HCT116 (cell line): ENCODE measurements around the gene CLEC4M. TPM values are rescaled to one million over a fixed set of nuclear protein-coding genes. Genes with fewer than 3 reads are reported as not detected.
"Not testable (repeated sequence)": the region's sequence is repeated elsewhere in the genome, so short reads cannot be mapped to it uniquely, and the experiment has no call there.

Experiments used
- ATAC-seq: fragments of 200-7000 bp; cut with Tn5 transposase; 2 replicates; pipeline ENCODE4 v1.9.1; 2020; ENCODE audit warnings: mild to moderate bottlenecking, moderate library complexity
- BruUV-seq: library from RNA; stranded (reverse); fragments of 400-500 nt; replicated peaks from 2 replicates; lab custom pipeline; 2021; lab: Mats Ljungman, UMichigan
- CTCF ChIA-PET: fragments of 300-600 bp; sonication (Branson Sonifier 250); formaldehyde crosslinking; loops from one replicate; lab custom pipeline; 2021; ENCODE audit warnings: antibody characterized with exemption; lab: Charles Lee
- POLR2A ChIA-PET: fragments of 300-600, 350-600 bp; sonication (Branson Sonifier 250); formaldehyde crosslinking; loops from one replicate; lab custom pipeline; 2021; ENCODE audit warnings: antibody characterized with exemption; lab: Charles Lee
- RAD21 ChIA-PET, 2 experiments: fragments of 300-600 bp; sonication (Branson Sonifier 250); formaldehyde crosslinking; loops; one replicate each; lab custom pipeline; 2023; ENCODE audit warnings: low total read pairs in 2 of 2; ENCODE audit not compliant: uncharacterized antibody in 2 of 2, unreplicated experiment in 2 of 2, low non-redundant PET in 1 of 2; lab: Charles Lee
- DNase-seq: peaks from one replicate; pipeline ENCODE4 v3.0.0-alpha.2; 2010; ENCODE audit warnings: low read depth, low spot score
- H2AFZ ChIP-seq: fragments of 200-600 bp; shearing (Covaris generic), sonication (generic); 2 replicates; pipeline ENCODE4 v1.6.1; 2017; ENCODE audit warnings: low read depth, mixed run types, mixed read lengths, antibody characterized with exemption, low read length; ENCODE audit not compliant: poor library complexity, severe bottlenecking
- H3K27ac ChIP-seq: 2 replicates; pipeline ENCODE4 v1.5.1; 2012; ENCODE audit warnings: low read depth, low read length
- H3K27me3 ChIP-seq: fragments of 200-600 bp; sonication (generic); 2 replicates; pipeline ENCODE4 v1.6.1; 2016; ENCODE audit warnings: mixed run types, low read length, mixed read lengths; ENCODE audit not compliant: insufficient read depth
- H3K36me3 ChIP-seq, 2 experiments: fragments of 200-500 bp in 1 of 2; fragments of 200-600 bp in 1 of 2; sonication (Bioruptor generic) in 1 of 2; sonication (generic) in 1 of 2; 2 replicates each; pipeline versions ENCODE4 v1.5.1 to v1.6.1; 2014 to 2016; ENCODE audit warnings: low read length in 2 of 2, inconsistent platforms in 1 of 2, mixed read lengths in 1 of 2, mixed run types in 1 of 2; ENCODE audit not compliant: insufficient read depth in 2 of 2, control insufficient read depth in 1 of 2
- H3K4me1 ChIP-seq, 2 experiments: fragments of 200-600 bp in 1 of 2; sonication (generic) in 1 of 2; 2 replicates each; pipeline versions ENCODE4 v1.5.1 to v1.6.1; 2012 to 2017; ENCODE audit warnings: low read length in 2 of 2, inconsistent platforms in 1 of 2, mild to moderate bottlenecking in 1 of 2, mixed read lengths in 1 of 2, mixed run types in 1 of 2, moderate library complexity in 1 of 2; ENCODE audit not compliant: insufficient read depth in 2 of 2, control insufficient read depth in 1 of 2
- H3K4me2 ChIP-seq: fragments of 200-600 bp; sonication (generic); 2 replicates; pipeline ENCODE4 v1.6.1; 2017; ENCODE audit warnings: mixed run types, low read length, mixed read lengths
- H3K4me3 ChIP-seq, 2 experiments: fragments of 200-600 bp in 1 of 2; sonication (generic) in 1 of 2; replicated peaks in 1 of 2; 2 replicates each; pipeline ENCODE4 v1.5.1; 2011 to 2016; ENCODE audit warnings: low read length in 2 of 2, control low read depth in 1 of 2, low read depth in 1 of 2, mild to moderate bottlenecking in 1 of 2, mixed read lengths in 1 of 2, mixed run types in 1 of 2
- H3K79me2 ChIP-seq: fragments of 200-600 bp; sonication (generic); 2 replicates; pipeline ENCODE4 v1.6.1; 2017; ENCODE audit warnings: mild to moderate bottlenecking, mixed run types, low read length, moderate library complexity, mixed read lengths; ENCODE audit not compliant: insufficient read depth
- H3K9ac ChIP-seq: fragments of 200-600 bp; sonication (generic); 2 replicates; pipeline ENCODE4 v1.6.1; 2016; ENCODE audit warnings: low read length, mixed read lengths
- H3K9me2 ChIP-seq: fragments of 200-600 bp; sonication (generic), shearing (Covaris generic); 2 replicates; pipeline ENCODE4 v1.6.1; 2017; ENCODE audit warnings: mixed run types, mild to moderate bottlenecking, moderate library complexity; ENCODE audit not compliant: insufficient read depth
- H3K9me3 ChIP-seq, 2 experiments: fragments of 200-500 bp in 1 of 2; fragments of 200-600 bp in 1 of 2; sonication (Bioruptor generic) in 1 of 2; sonication (generic) in 1 of 2; 2 replicates each; pipeline ENCODE4 v1.6.1; 2014 to 2017; ENCODE audit warnings: low read length in 2 of 2, mixed read lengths in 2 of 2, inconsistent platforms in 1 of 2, low read depth in 1 of 2, mild to moderate bottlenecking in 1 of 2, mixed run types in 1 of 2, moderate library complexity in 1 of 2; ENCODE audit not compliant: control insufficient read depth in 1 of 2, insufficient read depth in 1 of 2
- H4K20me1 ChIP-seq: fragments of 200-600 bp; sonication (generic), shearing (Covaris generic); 2 replicates; pipeline ENCODE4 v1.6.1; 2017; ENCODE audit warnings: mixed run types, mild to moderate bottlenecking, moderate library complexity; ENCODE audit not compliant: insufficient read depth
- EGR1 ChIP-seq: IDR thresholded peaks from 2 replicates; pipeline ENCODE4 v1.6.1; 2012; ENCODE audit warnings: low read depth
- POLR2A ChIP-seq: IDR thresholded peaks from 2 replicates; pipeline ENCODE4 v1.7.0; 2011; ENCODE audit warnings: borderline replicate concordance; ENCODE audit not compliant: insufficient read depth, insufficient read length; ENCODE audit errors: extremely low read depth
- RAD21 ChIP-seq: IDR thresholded peaks from 2 replicates; pipeline ENCODE4 v1.6.1; 2012; ENCODE audit warnings: low read depth, mild to moderate bottlenecking
- TCF7L2 ChIP-seq: IDR thresholded peaks from 2 replicates; pipeline ENCODE4 v1.7.0; 2011; ENCODE audit warnings: borderline replicate concordance, inconsistent platforms; ENCODE audit not compliant: insufficient read depth, insufficient read length; ENCODE audit errors: extremely low read depth
- YY1 ChIP-seq: IDR thresholded peaks from 2 replicates; pipeline ENCODE4 v1.6.1; 2011; ENCODE audit warnings: low read length, low read depth, moderate library complexity, mild to moderate bottlenecking; ENCODE audit not compliant: insufficient replicate concordance; ENCODE audit errors: extremely low read depth
- intact Hi-C: fragments of 100-400 bp; cut with micrococcal nuclease; formaldehyde crosslinking; loops from 2 replicates; pipeline ENCODE4 v1.10.0; 2022
- total RNA-seq: library from RNA; stranded (reverse); gene quantifications from one replicate; pipeline ENCODE4 v1.2.1, GENCODE V29; 2021; ENCODE audit not compliant: unreplicated experiment
- TF ChIP-seq, protein P1 (sequence below): IDR thresholded peaks from 2 replicates; pipeline ENCODE4 v1.6.1; 2011; ENCODE audit warnings: mild to moderate bottlenecking, low read length, moderate library complexity; ENCODE audit not compliant: insufficient replicate concordance; ENCODE audit errors: extremely low read depth

Gene CLEC4M
- total RNA-seq, 1 experiment from 2014 or later = not detected

DNA sequence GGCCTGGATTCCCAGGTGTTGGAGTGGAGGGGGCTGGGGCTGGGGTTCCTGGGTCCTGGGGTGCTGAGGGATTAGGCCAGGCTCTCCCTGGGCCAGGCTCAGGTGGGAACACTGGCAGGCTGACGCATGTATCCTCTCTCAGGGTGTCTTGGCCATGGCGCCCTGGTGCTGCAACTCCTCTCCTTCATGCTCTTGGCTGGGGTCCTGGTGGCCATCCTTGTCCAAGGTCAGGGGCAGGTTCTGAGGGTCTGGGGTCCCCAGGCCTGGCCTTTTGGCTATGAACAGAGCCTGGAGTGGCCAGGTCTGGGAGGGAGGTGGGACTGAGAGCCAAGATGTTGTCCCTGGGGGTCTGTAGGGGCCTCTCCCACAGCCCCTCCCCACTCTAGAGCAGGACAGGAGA, 2.0 kb downstream of the CLEC4M start:
- H3K9ac ChIP-seq, H3K36me3 ChIP-seq, H3K4me2 ChIP-seq, H3K27ac ChIP-seq, BruUV-seq, ATAC-seq, DNase-seq, H3K4me3 ChIP-seq, H3K79me2 ChIP-seq, H4K20me1 ChIP-seq, POLR2A ChIA-PET, H3K4me1 ChIP-seq, H3K9me3 ChIP-seq, RAD21 ChIA-PET, intact Hi-C loops, H2AFZ ChIP-seq, CTCF ChIA-PET, H3K27me3 ChIP-seq, H3K9me2 ChIP-seq: not testable (repeated sequence)

DNA sequence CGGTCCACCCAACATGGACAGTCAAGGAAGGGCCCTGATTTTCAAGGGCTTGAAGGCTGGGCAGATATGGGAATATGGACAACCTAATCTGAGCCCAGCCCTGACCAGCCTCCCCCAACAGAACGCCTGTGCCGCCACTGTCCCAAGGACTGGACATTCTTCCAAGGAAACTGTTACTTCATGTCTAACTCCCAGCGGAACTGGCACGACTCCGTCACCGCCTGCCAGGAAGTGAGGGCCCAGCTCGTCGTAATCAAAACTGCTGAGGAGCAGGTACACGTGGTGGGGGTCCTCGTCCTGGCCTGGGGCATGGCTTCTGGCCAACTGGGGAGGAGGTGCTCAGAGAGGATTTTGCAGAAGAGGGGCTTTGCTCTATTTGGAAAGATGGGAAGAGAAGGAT, 3.5 kb downstream of the CLEC4M start:
- Histone ChIP-seq H3K27ac (no peak overlapping the region), H3K9me3 (no peaks in the 10 kb centered on the region), H3K4me3 (no peak overlapping the region), H3K4me1 (no peaks in the 10 kb centered on the region), H4K20me1 (no peaks in the 10 kb centered on the region), H3K9ac (no peak overlapping the region), H3K79me2 (no peaks in the 10 kb centered on the region), H3K36me3 (no peaks in the 10 kb centered on the region), H2AFZ (no peak overlapping the region), H3K4me2 (no peak overlapping the region), H3K9me2 (no peaks in the 10 kb centered on the region), H3K27me3 (peaks cover 3% of the 10 kb centered on the region; the same call in 1 of the 2 replicates)
- CTCF ChIA-PET = no interaction called here
- intact Hi-C loops = no loop called here
- POLR2A ChIA-PET = no interaction called here
- RAD21 ChIA-PET = no interaction called here
- ATAC-seq (no peak), DNase-seq (no peak)
- no TSS peak for BruUV-seq
- TF ChIP-seq TCF7L2 (no peak), YY1 (no peak), POLR2A (no peak), EGR1 (no peak), RAD21 (no peak)
- TF ChIP-seq, protein P1, sequence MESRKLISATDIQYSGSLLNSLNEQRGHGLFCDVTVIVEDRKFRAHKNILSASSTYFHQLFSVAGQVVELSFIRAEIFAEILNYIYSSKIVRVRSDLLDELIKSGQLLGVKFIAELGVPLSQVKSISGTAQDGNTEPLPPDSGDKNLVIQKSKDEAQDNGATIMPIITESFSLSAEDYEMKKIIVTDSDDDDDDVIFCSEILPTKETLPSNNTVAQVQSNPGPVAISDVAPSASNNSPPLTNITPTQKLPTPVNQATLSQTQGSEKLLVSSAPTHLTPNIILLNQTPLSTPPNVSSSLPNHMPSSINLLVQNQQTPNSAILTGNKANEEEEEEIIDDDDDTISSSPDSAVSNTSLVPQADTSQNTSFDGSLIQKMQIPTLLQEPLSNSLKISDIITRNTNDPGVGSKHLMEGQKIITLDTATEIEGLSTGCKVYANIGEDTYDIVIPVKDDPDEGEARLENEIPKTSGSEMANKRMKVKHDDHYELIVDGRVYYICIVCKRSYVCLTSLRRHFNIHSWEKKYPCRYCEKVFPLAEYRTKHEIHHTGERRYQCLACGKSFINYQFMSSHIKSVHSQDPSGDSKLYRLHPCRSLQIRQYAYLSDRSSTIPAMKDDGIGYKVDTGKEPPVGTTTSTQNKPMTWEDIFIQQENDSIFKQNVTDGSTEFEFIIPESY = no peak
